Mucosa of descending colon (tissue), 3 donors: Measurements from ENCODE around the gene GCNT2. TPM values are rescaled to one million over a fixed set of nuclear protein-coding genes. Genes with fewer than 3 reads are reported as not detected.
"Not testable (repeated sequence)": the region's sequence is repeated elsewhere in the genome, so short reads cannot be mapped to it uniquely, and the experiment has no call there.

ENCODE experiments used
- ATAC-seq: fragments of 200-7000 bp; cut with Tn5 transposase; one replicate; pipeline ENCODE4 v1.9.1; 2020; ENCODE audit warnings: mild to moderate bottlenecking, moderate library complexity
- DNase-seq, 3 donors: peaks; one replicate each; pipeline ENCODE4 v3.0.0-alpha.2; 2020
- H3K36me3 ChIP-seq: fragments of 200-600 bp; one replicate; pipeline ENCODE4 v1.8.0; 2021; ENCODE audit warnings: low read depth, mild to moderate bottlenecking
- H3K4me1 ChIP-seq: fragments of 200-600 bp; one replicate; pipeline ENCODE4 v1.8.0; 2021; ENCODE audit warnings: low read depth, mild to moderate bottlenecking
- H3K4me3 ChIP-seq: fragments of 200-600 bp; one replicate; pipeline ENCODE4 v1.8.0; 2021; ENCODE audit warnings: mild to moderate bottlenecking
- H3K9me3 ChIP-seq: fragments of 200-600 bp; one replicate; pipeline ENCODE4 v1.8.0; 2021; ENCODE audit warnings: mild to moderate bottlenecking
- intact Hi-C, 2 donors: fragments of 100-400 bp; cut with DNase I in 1 of 2; cut with micrococcal nuclease in 1 of 2; formaldehyde crosslinking; loops; one replicate each; pipeline versions ENCODE4 v1.11.0 to v1.11.1; 2022; cut with DNase I, micrococcal nuclease
- total RNA-seq, 3 donors: library from RNA; stranded (reverse); fragmentation: NEBNext Ultra II Directional in 2 of 3; extraction: Animal tissue kit (Norgen Biotek cat#: 25700) in 2 of 3; gene quantifications; one replicate each; pipeline versions ENCODE4 v1.2.1 to v1.2.4, GENCODE V29; 2021 to 2023
- TF ChIP-seq, protein P1 (sequence below): fragments of 200-600 bp; IDR thresholded peaks from one replicate; pipeline ENCODE4 v1.8.0; 2022; ENCODE audit warnings: antibody characterized with exemption, mild to moderate bottlenecking
- donor health status: DM: no; HTN: no; CAD: no; lungs with moderate emphysema.
- donor health status: DM: no; HTN: no; CAD: no.
- donor health status: DM: no; HTN: yes; CAD: no.

The GCNT2 gene
- total RNA-seq, 3 donors from 2014 or later: 11.7 to 22.3 (median 19.8) TPM

DNA sequence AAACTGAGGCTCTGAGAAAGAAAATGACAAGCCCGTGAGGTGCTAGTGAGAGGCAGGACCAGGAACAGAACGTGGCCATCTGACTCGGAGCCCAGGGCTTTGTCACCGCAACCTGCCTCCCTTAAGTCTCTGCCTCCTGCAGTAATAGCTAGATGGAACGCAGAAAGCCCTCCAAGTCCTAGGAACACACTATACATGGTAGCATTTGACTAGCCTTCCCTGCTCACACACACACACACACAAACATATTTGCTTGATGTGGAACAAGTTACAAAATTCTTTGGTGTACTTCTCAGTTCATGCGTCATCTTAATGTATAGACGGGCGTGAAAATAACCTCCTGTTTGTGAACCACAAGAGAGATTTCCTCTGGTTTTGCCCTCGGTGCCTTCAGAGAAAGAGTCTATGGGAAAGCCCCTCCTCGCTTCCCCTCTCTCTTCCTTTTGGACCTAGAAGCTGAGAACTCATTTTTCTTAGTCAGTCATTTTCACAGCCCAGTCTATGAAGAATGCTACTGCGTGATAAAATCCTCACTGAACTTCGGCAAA is 134.4 kb downstream of the GCNT2 start:
- Histone ChIP-seq H3K9me3 (no peaks in the 10 kb centered on the region), H3K4me3 (no peak overlapping the region), H3K4me1 (no peaks in the 10 kb centered on the region), H3K36me3 (no peaks in the 10 kb centered on the region)
- TF ChIP-seq, protein P1, sequence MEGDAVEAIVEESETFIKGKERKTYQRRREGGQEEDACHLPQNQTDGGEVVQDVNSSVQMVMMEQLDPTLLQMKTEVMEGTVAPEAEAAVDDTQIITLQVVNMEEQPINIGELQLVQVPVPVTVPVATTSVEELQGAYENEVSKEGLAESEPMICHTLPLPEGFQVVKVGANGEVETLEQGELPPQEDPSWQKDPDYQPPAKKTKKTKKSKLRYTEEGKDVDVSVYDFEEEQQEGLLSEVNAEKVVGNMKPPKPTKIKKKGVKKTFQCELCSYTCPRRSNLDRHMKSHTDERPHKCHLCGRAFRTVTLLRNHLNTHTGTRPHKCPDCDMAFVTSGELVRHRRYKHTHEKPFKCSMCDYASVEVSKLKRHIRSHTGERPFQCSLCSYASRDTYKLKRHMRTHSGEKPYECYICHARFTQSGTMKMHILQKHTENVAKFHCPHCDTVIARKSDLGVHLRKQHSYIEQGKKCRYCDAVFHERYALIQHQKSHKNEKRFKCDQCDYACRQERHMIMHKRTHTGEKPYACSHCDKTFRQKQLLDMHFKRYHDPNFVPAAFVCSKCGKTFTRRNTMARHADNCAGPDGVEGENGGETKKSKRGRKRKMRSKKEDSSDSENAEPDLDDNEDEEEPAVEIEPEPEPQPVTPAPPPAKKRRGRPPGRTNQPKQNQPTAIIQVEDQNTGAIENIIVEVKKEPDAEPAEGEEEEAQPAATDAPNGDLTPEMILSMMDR: no peak
- ATAC-seq: no peak
- DNase-seq: no peak
- intact Hi-C loops: no loop called here

DNA sequence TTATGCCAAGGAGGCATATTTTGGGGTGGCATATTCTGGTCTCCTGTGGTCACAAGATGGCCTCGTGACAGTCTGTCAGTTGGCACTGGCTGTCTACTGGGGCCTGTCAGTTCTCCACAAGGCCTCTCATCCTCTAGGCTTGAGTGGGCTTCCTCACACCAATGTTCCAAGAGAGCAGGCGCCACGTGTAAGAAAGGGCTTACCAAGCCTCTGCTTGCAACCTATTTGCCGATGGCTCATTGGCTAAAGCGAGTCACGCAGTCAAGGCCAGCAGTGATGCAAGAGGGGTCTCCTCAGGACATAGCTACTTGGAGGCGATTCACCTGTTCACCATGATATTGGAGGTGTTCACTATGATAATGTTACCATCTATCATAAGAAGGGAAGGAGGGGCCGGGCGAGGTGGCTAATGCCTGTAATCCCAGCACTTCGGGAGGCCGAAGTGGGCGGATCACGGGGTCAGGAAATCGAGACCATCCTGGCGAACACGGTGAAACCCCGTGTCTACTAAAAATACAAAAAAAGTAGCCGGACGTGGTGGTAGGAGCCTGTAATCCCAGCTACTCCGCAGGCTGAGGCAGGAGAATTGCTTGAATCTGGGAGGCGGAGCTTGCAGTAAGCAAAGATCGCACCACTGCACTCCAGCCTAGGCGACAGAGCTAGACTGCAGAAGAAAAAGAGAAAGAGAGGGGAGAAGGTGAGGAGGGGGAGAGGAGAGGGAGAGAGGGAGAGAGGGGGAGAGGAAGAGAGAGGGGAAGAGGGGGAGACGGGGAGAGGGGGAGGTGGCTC is 138.0 kb downstream of the GCNT2 start:
- H3K4me3 ChIP-seq: no peak overlapping the region
- H3K4me1 ChIP-seq: no peaks in the 10 kb centered on the region
- no peaks in the 10 kb centered on the region for H3K9me3 ChIP-seq
- ATAC-seq: peak; percentile 9
- intact Hi-C loops: no loop called here
- TF ChIP-seq, protein P1: no peak
- no peaks in the 10 kb centered on the region for H3K36me3 ChIP-seq
- DNase-seq: no peak

DNA sequence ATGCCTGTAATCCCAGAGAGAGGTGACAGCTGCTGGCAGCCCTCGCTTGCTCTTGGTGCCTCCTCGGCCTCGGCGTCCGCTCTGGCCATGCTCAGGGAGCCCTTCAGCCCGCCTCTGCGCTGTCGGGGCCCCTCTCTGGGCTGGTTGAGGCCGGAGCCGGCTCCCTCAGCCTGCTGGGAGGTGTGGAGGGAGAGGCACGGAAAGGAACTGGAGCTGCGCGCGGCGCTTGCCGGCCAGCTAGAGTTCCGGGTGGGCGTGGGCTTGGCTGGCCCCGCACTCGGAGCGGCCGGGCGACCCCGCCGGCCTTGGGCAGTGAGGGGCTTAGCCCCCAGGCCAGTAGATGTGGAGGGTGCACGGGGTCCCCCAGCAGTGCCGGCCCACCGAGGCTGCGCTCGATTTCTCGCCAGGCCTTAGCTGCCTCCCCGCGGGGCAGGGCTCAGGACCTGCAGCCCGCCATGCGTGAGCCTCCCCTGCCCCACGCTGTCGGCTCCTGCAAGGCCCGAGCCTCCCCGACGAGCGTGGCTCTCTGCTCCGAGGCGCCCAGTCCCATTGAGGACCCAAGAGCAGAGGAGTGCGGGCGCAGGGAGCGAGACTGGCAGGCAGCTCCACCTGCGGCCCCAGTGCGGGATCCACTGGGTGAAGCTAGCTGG is 138.7 kb downstream of the GCNT2 start:
- intact Hi-C loops: no loop called here
- Histone ChIP-seq H3K4me3 (no peak overlapping the region), H3K4me1 (no peaks in the 10 kb centered on the region), H3K9me3 (no peaks in the 10 kb centered on the region), H3K36me3 (no peaks in the 10 kb centered on the region)
- peak in 2 of 3 donors; percentile 42 to 53 for DNase-seq
- TF ChIP-seq, protein P1: no peak
- peak; percentile 65 for ATAC-seq

DNA sequence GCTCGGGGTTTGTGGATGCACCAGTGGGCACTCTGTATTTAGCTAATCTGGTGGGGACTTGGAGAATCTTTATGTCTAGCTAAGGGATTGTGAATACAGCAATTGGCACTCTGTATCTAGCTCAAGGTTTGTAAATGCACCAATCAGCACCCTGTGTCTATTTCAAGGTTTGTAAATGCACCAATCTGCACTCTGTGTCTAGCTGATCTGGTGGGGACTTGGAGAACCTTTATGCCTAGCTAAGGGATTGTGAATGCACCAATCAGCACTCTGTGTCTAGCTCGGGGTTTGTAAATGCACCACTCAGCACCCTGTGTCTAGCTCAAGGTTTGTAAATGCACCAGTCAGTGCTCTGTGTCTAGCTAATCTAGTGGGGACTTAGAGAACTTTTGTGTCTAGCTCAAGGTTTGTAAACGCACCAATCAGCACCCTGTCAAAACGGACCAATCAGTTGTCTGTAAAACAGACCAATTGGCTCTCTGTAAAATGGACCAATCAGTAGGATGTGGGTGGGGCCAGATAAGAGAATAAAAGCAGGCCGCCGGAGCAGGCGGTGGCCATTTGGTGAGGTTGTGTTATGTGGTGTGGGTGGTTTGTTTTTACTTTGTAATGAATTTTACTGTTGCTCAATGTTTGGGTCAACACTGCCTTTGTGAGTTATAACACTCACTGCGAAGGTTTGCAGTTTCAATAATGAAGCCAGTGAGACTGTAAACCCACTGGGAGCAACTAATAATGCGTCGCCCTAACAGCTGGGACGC is 139.5 kb downstream of the GCNT2 start:
- ATAC-seq, H3K9me3 ChIP-seq, DNase-seq, intact Hi-C loops, H3K36me3 ChIP-seq, H3K4me3 ChIP-seq, H3K4me1 ChIP-seq: not testable (repeated sequence)

DNA sequence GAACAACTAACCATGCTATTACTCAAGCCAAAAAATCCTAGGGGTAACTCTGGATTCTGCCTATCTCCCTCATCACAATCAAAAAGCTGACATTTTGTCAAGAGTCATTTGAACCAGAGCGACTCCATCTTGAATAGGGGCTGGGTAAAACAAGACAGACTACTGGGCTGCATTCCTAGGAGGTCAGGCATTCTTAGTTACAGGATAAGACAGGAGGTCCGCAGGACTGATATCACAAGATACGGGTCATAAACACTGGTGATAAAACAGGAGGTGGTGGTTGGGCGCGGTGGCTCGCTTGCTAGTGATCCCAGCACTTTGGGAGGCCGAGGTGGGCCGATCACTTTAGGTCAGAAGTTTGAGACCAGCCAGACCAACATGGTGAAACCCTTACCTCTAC is 141.1 kb downstream of the GCNT2 start:
- H3K9me3 ChIP-seq: no peaks in the 10 kb centered on the region

More for the DNA sequence above, 141.1 kb downstream of the GCNT2 start:
- no peaks in the 10 kb centered on the region for H3K36me3 ChIP-seq
- ATAC-seq (no peak), DNase-seq (no peak)
- intact Hi-C loops: no loop called here
- no peaks in the 10 kb centered on the region for H3K4me1 ChIP-seq
- TF ChIP-seq, protein P1: no peak
- H3K4me3 ChIP-seq: no peak overlapping the region
